HepG2 (cell line): Measurements from ENCODE around the gene COL4A2. TPM values are rescaled to one million over a fixed set of nuclear protein-coding genes. Genes with fewer than 3 reads are reported as not detected.

Experiments
- ATAC-seq: fragments of 200-7000 bp; cut with Tn5 transposase; 3 replicates; pipeline ENCODE4 v1.9.1; 2020; ENCODE audit warnings: mild to moderate bottlenecking, moderate library complexity
- BruUV-seq: library from RNA; stranded (reverse); fragments of 400-500 nt; replicated peaks from 2 replicates; lab custom pipeline; 2021; lab: Mats Ljungman, UMichigan
- CTCF ChIA-PET: fragments of 300-600 bp; formaldehyde crosslinking; extraction: SDS; loops from one replicate; lab custom pipeline; 2021; ENCODE audit warnings: low total read pairs, inconsistent platforms, low intra/inter-chr PET ratio; lab: Yijun Ruan, JAX
- POLR2A ChIA-PET: fragments of 350-600 bp; sonication (Branson Sonifier 250); formaldehyde crosslinking; loops from one replicate; lab custom pipeline; 2020; ENCODE audit warnings: antibody characterized with exemption, inconsistent platforms; lab: Yijun Ruan, JAX
- DNase-seq: peaks from one replicate; pipeline ENCODE4 v3.0.0-alpha.2; 2015; ENCODE audit warnings: low spot score
- FAIRE-seq: peaks from 3 replicates; lab custom pipeline; 2011; peaks lifted over from hg19 to GRCh38; lab: Jason Lieb, UNC
- H2AFZ ChIP-seq: one replicate; pipeline ENCODE4 v1.6.1; 2011; ENCODE audit warnings: low read length, inconsistent platforms
- H3K27ac ChIP-seq: fragments of 300-600 bp; 3 replicates; pipeline ENCODE4 v1.8.0; 2011; ENCODE audit warnings: mixed run types, mild to moderate bottlenecking, mixed read lengths, low read length, inconsistent platforms; ENCODE audit not compliant: insufficient read depth; ENCODE audit errors: extremely low read length
- H3K27me3 ChIP-seq, 2 experiments: fragments of 200-600 bp in 1 of 2; 2 replicates in 1 of 2; 3 replicates in 1 of 2; pipeline versions ENCODE4 v1.6.0 to v1.8.0; 2011; ENCODE audit warnings: low read length in 2 of 2, mild to moderate bottlenecking in 2 of 2, moderate library complexity in 2 of 2, inconsistent platforms in 1 of 2; ENCODE audit not compliant: insufficient read depth in 2 of 2, control insufficient read depth in 1 of 2
- H3K36me3 ChIP-seq, 2 experiments: fragments of 200-600 bp in 1 of 2; replicated peaks in 1 of 2; 2 replicates in 1 of 2; 3 replicates in 1 of 2; pipeline versions ENCODE4 v1.5.1 to v1.8.0; 2011; ENCODE audit warnings: low read length in 2 of 2, inconsistent platforms in 1 of 2; ENCODE audit not compliant: insufficient read depth in 2 of 2, control insufficient read depth in 1 of 2
- H3K4me1 ChIP-seq: 2 replicates; pipeline ENCODE4 v1.5.1; 2012; ENCODE audit warnings: low read length, inconsistent platforms; ENCODE audit not compliant: insufficient read depth
- H3K4me2 ChIP-seq: 2 replicates; pipeline ENCODE4 v1.6.0; 2011; ENCODE audit warnings: low read depth, low read length, inconsistent platforms
- H3K4me3 ChIP-seq, 3 experiments: fragments of 200-600 bp in 1 of 3; sonication (generic), shearing (Covaris generic) in 1 of 3; replicated peaks in 1 of 3; 2 replicates each; pipeline ENCODE4 v1.5.1; 2011 to 2016; ENCODE audit warnings: low read length in 3 of 3, inconsistent platforms in 2 of 3, low read depth in 2 of 3, mild to moderate bottlenecking in 2 of 3, control low read depth in 1 of 3, mixed read lengths in 1 of 3; ENCODE audit not compliant: insufficient read depth in 1 of 3
- H3K79me2 ChIP-seq: one replicate; pipeline ENCODE4 v1.6.1; 2011; ENCODE audit warnings: low read length, inconsistent platforms; ENCODE audit not compliant: insufficient read depth
- H3K9ac ChIP-seq: 2 replicates; pipeline ENCODE4 v1.6.0; 2011; ENCODE audit warnings: mild to moderate bottlenecking, low read depth, low read length, inconsistent platforms; ENCODE audit not compliant: insufficient read depth
- H3K9me3 ChIP-seq: 2 replicates; pipeline ENCODE4 v1.5.1; 2012; ENCODE audit warnings: mild to moderate bottlenecking, low read length
- H4K20me1 ChIP-seq: 2 replicates; pipeline ENCODE4 v1.6.0; 2011; ENCODE audit warnings: inconsistent platforms, mild to moderate bottlenecking, low read length, moderate library complexity; ENCODE audit not compliant: insufficient read depth
- IKZF1 ChIP-seq: fragments of 450-650 bp; IDR thresholded peaks from 2 replicates; pipeline ENCODE4 v1.7.1; 2016
- KDM2A ChIP-seq: sonication (generic); formaldehyde crosslinking; IDR thresholded peaks from 2 replicates; pipeline ENCODE4 v1.4.0; 2020; ENCODE audit warnings: low read depth, missing genetic modification reagents, borderline replicate concordance
- NBN ChIP-seq: fragments of 450-650 bp; conservative IDR thresholded peaks from 2 replicates; pipeline ENCODE4 v1.6.1; 2017
- RARA ChIP-seq: IDR thresholded peaks from 2 replicates; pipeline ENCODE4 v1.6.1; 2016; ENCODE audit warnings: missing genetic modification reagents, missing compliant biosample characterization
- U2AF2 ChIP-seq: fragments of 200-400 bp; formaldehyde crosslinking; IDR thresholded peaks from 2 replicates; pipeline ENCODE4 v1.6.1; 2017; ENCODE audit warnings: low read depth, mild to moderate bottlenecking, low read length
- ZBTB38 ChIP-seq: sonication (generic); formaldehyde crosslinking; IDR thresholded peaks from 2 replicates; pipeline ENCODE4 v1.5.1; 2020; ENCODE audit warnings: mild to moderate bottlenecking, missing genetic modification reagents
- ZFP37 ChIP-seq: sonication (generic); formaldehyde crosslinking; IDR thresholded peaks from 2 replicates; pipeline ENCODE4 v1.4.0; 2020; ENCODE audit warnings: missing genetic modification reagents, borderline replicate concordance
- ZNF224 ChIP-seq: sonication (generic); formaldehyde crosslinking; IDR thresholded peaks from 2 replicates; pipeline ENCODE4 v1.5.0; 2020; ENCODE audit warnings: mild to moderate bottlenecking, missing genetic modification reagents
- ZNF292 ChIP-seq: sonication (generic); formaldehyde crosslinking; IDR thresholded peaks from 2 replicates; pipeline ENCODE4 v1.8.1; 2022; ENCODE audit warnings: mild to moderate bottlenecking, low read depth, missing genetic modification reagents, borderline replicate concordance
- ZNF777 ChIP-seq: sonication (generic); formaldehyde crosslinking; IDR thresholded peaks from 2 replicates; pipeline ENCODE4 v1.4.0; 2020; ENCODE audit warnings: missing genetic modification reagents
- WGBS: methylation state at CpG from one replicate; pipeline ENCODE4 v1.1.6; 2017; ENCODE audit warnings: low lambda C conversion rate; 5-methylcytosine and 5-hydroxymethylcytosine counted together
- in situ Hi-C: cut with HindIII; loops from 2 replicates; pipeline ENCODE4 v1.10.0; 2017; ENCODE audit warnings: low pct_unique_long_range_greater_than_20kb; ENCODE audit not compliant: extremely low pct_ligation_motif_present
- intact Hi-C: fragments of 100-400 bp; cut with micrococcal nuclease; formaldehyde crosslinking; loops from one replicate; pipeline ENCODE4 v1.10.0; 2022; ENCODE audit not compliant: unreplicated experiment
- polyA plus RNA-seq, 8 experiments: library from polyadenylated mRNA; depleted of rRNA in 3 of 8; stranded (reverse) in 7 of 8; unstranded in 1 of 8; fragments of >200 nt; fragmentation: Illumina TruSeq in 4 of 8; extraction: Trizol in 4 of 8; gene quantifications; 2 replicates each; pipeline versions ENCODE4 v1.2.1 to v1.2.3, GENCODE V29; 2011 to 2016; ENCODE audit warnings: low read depth in 4 of 8, missing spikeins in 1 of 8, mixed read lengths in 1 of 8; ENCODE audit not compliant: insufficient read depth in 1 of 8
- total RNA-seq, 5 experiments: library from RNA; depleted of rRNA; stranded (reverse); fragments of >200 nt; fragmentation: Illumina TruSeq; extraction: Trizol; gene quantifications; 2 replicates each; pipeline ENCODE4 v1.2.3, GENCODE V29; 2016; ENCODE audit warnings: low read depth in 1 of 5
- TF ChIP-seq, protein P1 (sequence below): sonication (generic); formaldehyde crosslinking; IDR thresholded peaks from 2 replicates; pipeline ENCODE4 v1.9.0; 2021; ENCODE audit warnings: mild to moderate bottlenecking, missing genetic modification reagents
- TF ChIP-seq, protein P2 (sequence below): IDR thresholded peaks from 2 replicates; pipeline ENCODE4 v1.4.0; 2020; ENCODE audit warnings: mild to moderate bottlenecking, missing genetic modification reagents

COL4A2 gene
- total and polyA plus RNA-seq, 2 of the 13 experiments (the other 11 are each of a cell fraction or from before 2014, with no cell fraction given) = 0.22 to 1.9 TPM

DNA sequence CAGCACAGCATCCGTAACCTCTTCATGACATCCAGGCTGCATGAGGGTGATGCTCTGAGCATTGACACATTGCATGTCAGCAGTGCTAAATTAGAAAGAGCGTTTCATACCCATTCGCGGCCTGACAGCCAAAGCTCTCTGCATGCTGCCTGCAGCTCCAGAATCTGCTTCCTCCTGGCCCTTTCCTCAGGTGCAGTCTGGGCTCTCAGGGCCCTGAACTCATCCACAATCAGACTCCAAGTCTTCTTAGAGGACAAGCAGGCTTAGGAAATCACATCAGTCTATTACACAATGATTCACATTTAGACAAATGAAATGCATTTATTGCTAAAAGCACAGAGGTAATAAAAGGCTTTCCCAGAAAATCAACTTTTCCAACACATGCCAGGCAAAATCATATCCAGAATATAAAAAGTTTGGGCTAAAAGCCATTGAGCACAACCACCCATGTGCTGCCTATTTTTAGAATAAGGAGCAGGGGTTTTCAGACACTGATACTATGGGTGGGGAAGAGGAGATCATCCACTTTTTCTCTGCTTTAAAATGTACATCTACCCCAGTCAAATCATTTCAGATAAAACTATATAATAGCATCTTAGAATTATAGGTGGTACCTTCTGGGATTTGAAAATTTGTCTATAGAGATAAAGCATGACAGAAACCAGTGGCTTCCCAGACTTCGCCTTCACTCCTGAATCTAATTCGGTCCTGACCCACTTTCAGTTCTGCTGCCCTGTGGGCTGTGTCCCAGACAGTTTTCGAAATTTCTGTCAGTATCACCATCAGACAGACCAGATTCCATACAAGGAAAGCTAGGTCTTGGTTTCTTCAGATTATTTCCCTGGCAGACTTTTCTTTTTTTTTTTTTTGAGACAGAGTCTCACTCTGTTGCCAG lies 109.3 kb downstream of the COL4A2 start:
- Histone ChIP-seq H3K4me3 (no peak overlapping the region), H3K4me2 (no peak overlapping the region), H2AFZ (no peak overlapping the region), H3K27me3 (peaks cover 0 to 35% of the 10 kb centered on the region in 2 experiments; a peak in 2 of 5 replicates), H4K20me1 (no peaks in the 10 kb centered on the region), H3K4me1 (no peaks in the 10 kb centered on the region), H3K9ac (no peak overlapping the region), H3K79me2 (no peaks in the 10 kb centered on the region), H3K9me3 (no peaks in the 10 kb centered on the region), H3K27ac (no peak overlapping the region), H3K36me3 (no peaks in the 10 kb centered on the region)
- intact Hi-C loops = no loop called here
- in situ Hi-C loops = loop anchor here (25.0 kb wide), 1 partner anchor 1454 kb away; no protein-coding TSS in a partner anchor
- ChIA-PET CTCF (no interaction called here), POLR2A (no interaction called here)
- ATAC-seq (no peak), DNase-seq (no peak), FAIRE-seq (no peak)
- 54% methylated on average over 7 of the region's 7 CpGs for WGBS
- no TSS peak for BruUV-seq
- TF ChIP-seq, protein P1, sequence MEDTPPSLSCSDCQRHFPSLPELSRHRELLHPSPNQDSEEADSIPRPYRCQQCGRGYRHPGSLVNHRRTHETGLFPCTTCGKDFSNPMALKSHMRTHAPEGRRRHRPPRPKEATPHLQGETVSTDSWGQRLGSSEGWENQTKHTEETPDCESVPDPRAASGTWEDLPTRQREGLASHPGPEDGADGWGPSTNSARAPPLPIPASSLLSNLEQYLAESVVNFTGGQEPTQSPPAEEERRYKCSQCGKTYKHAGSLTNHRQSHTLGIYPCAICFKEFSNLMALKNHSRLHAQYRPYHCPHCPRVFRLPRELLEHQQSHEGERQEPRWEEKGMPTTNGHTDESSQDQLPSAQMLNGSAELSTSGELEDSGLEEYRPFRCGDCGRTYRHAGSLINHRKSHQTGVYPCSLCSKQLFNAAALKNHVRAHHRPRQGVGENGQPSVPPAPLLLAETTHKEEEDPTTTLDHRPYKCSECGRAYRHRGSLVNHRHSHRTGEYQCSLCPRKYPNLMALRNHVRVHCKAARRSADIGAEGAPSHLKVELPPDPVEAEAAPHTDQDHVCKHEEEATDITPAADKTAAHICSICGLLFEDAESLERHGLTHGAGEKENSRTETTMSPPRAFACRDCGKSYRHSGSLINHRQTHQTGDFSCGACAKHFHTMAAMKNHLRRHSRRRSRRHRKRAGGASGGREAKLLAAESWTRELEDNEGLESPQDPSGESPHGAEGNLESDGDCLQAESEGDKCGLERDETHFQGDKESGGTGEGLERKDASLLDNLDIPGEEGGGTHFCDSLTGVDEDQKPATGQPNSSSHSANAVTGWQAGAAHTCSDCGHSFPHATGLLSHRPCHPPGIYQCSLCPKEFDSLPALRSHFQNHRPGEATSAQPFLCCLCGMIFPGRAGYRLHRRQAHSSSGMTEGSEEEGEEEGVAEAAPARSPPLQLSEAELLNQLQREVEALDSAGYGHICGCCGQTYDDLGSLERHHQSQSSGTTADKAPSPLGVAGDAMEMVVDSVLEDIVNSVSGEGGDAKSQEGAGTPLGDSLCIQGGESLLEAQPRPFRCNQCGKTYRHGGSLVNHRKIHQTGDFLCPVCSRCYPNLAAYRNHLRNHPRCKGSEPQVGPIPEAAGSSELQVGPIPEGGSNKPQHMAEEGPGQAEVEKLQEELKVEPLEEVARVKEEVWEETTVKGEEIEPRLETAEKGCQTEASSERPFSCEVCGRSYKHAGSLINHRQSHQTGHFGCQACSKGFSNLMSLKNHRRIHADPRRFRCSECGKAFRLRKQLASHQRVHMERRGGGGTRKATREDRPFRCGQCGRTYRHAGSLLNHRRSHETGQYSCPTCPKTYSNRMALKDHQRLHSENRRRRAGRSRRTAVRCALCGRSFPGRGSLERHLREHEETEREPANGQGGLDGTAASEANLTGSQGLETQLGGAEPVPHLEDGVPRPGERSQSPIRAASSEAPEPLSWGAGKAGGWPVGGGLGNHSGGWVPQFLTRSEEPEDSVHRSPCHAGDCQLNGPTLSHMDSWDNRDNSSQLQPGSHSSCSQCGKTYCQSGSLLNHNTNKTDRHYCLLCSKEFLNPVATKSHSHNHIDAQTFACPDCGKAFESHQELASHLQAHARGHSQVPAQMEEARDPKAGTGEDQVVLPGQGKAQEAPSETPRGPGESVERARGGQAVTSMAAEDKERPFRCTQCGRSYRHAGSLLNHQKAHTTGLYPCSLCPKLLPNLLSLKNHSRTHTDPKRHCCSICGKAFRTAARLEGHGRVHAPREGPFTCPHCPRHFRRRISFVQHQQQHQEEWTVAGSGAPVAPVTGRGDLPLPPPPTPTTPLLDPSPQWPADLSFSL = no peak
- TF ChIP-seq U2AF2 = no peak
- no peak for TF ChIP-seq KDM2A (CRISPR knock-in tag)
- no peak for TF ChIP-seq ZBTB38
- TF ChIP-seq NBN = no peak
- TF ChIP-seq, protein P2, sequence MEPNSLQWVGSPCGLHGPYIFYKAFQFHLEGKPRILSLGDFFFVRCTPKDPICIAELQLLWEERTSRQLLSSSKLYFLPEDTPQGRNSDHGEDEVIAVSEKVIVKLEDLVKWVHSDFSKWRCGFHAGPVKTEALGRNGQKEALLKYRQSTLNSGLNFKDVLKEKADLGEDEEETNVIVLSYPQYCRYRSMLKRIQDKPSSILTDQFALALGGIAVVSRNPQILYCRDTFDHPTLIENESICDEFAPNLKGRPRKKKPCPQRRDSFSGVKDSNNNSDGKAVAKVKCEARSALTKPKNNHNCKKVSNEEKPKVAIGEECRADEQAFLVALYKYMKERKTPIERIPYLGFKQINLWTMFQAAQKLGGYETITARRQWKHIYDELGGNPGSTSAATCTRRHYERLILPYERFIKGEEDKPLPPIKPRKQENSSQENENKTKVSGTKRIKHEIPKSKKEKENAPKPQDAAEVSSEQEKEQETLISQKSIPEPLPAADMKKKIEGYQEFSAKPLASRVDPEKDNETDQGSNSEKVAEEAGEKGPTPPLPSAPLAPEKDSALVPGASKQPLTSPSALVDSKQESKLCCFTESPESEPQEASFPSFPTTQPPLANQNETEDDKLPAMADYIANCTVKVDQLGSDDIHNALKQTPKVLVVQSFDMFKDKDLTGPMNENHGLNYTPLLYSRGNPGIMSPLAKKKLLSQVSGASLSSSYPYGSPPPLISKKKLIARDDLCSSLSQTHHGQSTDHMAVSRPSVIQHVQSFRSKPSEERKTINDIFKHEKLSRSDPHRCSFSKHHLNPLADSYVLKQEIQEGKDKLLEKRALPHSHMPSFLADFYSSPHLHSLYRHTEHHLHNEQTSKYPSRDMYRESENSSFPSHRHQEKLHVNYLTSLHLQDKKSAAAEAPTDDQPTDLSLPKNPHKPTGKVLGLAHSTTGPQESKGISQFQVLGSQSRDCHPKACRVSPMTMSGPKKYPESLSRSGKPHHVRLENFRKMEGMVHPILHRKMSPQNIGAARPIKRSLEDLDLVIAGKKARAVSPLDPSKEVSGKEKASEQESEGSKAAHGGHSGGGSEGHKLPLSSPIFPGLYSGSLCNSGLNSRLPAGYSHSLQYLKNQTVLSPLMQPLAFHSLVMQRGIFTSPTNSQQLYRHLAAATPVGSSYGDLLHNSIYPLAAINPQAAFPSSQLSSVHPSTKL = no peak
- no peak for TF ChIP-seq ZFP37 (CRISPR knock-in tag)
- no peak for TF ChIP-seq ZNF777
- no peak for TF ChIP-seq ZNF224 (CRISPR knock-in tag)
- no peak for TF ChIP-seq IKZF1
- no peak for TF ChIP-seq RARA (CRISPR knock-in tag)
- no peak for TF ChIP-seq ZNF292 (CRISPR knock-in tag)
